Stimulated activated CD8-positive, alpha-beta memory T cell treated with anti-CD3 and anti-CD28 coated beads, Interleukin-15, amount 100 ng/mL, for 1 hour (primary cell): Measurements from ENCODE around the gene ZIC1.

Experiments
- DNase-seq: peaks from one replicate; pipeline ENCODE4 v3.0.0-alpha.2; 2020; ENCODE audit warnings: low read depth

Gene ZIC1

GRCh38 chr3:147395899-147396711, 13.1 kb upstream of the ZIC1 start:
- DNase-seq, result no peak

- DNase-seq, result no peak
Observed at GRCh38 chr3:147396712-147397046, 12.5 kb upstream of the ZIC1 start.

GRCh38 chr3:147397155-147397874, 11.8 kb upstream of the ZIC1 start:
- no peak for DNase-seq

GRCh38 chr3:147397875-147398812, 11.0 kb upstream of the ZIC1 start:
- DNase-seq, result no peak

GRCh38 chr3:147398813-147399534, 10.2 kb upstream of the ZIC1 start:
- no peak for DNase-seq

- DNase-seq, result no peak
Observed at GRCh38 chr3:147400111-147400510, 9.1 kb upstream of the ZIC1 start.

GRCh38 chr3:147400999-147401398, 8.2 kb upstream of the ZIC1 start:
- DNase-seq, result no peak

GRCh38 chr3:147401421-147401820, 7.7 kb upstream of the ZIC1 start:
- no peak for DNase-seq

GRCh38 chr3:147402159-147402558, 7.0 kb upstream of the ZIC1 start:
- no peak for DNase-seq

GRCh38 chr3:147403511-147403910, 5.7 kb upstream of the ZIC1 start:
- DNase-seq, result no peak

GRCh38 chr3:147404000-147404799, 5.0 kb upstream of the ZIC1 start:
- DNase-seq, result no peak

- no peak for DNase-seq
Observed at GRCh38 chr3:147404800-147405230, 4.3 kb upstream of the ZIC1 start.

- no peak for DNase-seq
Observed at GRCh38 chr3:147405231-147406027, 3.7 kb upstream of the ZIC1 start.

- no peak for DNase-seq
Observed at GRCh38 chr3:147406028-147406931, 2.9 kb upstream of the ZIC1 start, which contains the start of gene ZIC4. Gene ZIC4 (minus strand): TSS chr3:147406543. CDS start chr3:147402797, 3,746 bp downstream.

- no peak for DNase-seq
Observed at GRCh38 chr3:147407114-147407497, 2.1 kb upstream of the ZIC1 start.

- no peak for DNase-seq
Observed at GRCh38 chr3:147407498-147408187, 1.5 kb upstream of the ZIC1 start.

- no peak for DNase-seq
Observed at GRCh38 chr3:147408188-147409100, 721 bp upstream of the ZIC1 start.
